Measurements from ENCODE around the gene LRP6. TPM values are rescaled to one million over a fixed set of nuclear protein-coding genes. Genes with fewer than 3 reads are reported as not detected.

The LRP6 gene
- total RNA-seq, 1 experiment from 2014 or later = 28.1 TPM

GRCh38 chr12:12087693-12088034 lies 179.2 kb downstream of the LRP6 start:
- peaks cover 3 to 5% of the 10 kb centered on the region in 2 experiments; a peak in 3 of 4 replicates for H3K4me1 ChIP-seq (ENCODE audit: control insufficient read depth in 1 of 2, insufficient read depth in 2 of 2, low read length in 2 of 2)
- BruUV-seq (replicated peaks) = no TSS peak
- ATAC-seq = no peak
- no peak overlapping the region for H3K27ac ChIP-seq (ENCODE audit: low read depth, low read length)
- intact Hi-C loops (cut with micrococcal nuclease) = no loop called here
- RAD21 ChIA-PET (ENCODE audit: low non-redundant PET in 1 of 2, low total read pairs in 2 of 2, uncharacterized antibody in 2 of 2, unreplicated experiment in 2 of 2) = no interaction called here
- H2AFZ ChIP-seq (ENCODE audit: low read depth, low read length, poor library complexity, severe bottlenecking) = no peak overlapping the region
- H4K20me1 ChIP-seq (ENCODE audit: insufficient read depth) = no peaks in the 10 kb centered on the region
- CTCF ChIA-PET = interaction anchor here (0.9 kb wide), 1 partner anchor 240 kb away, joined by 3 read pairs; no protein-coding TSS in a partner anchor
- H3K79me2 ChIP-seq (ENCODE audit: insufficient read depth, low read length) = no peaks in the 10 kb centered on the region
- no peaks in the 10 kb centered on the region for H3K9me2 ChIP-seq (ENCODE audit: insufficient read depth)
- H3K4me3 ChIP-seq (replicated peaks in 1 of 2; ENCODE audit: low read depth in 1 of 2, low read length in 2 of 2) = no peak overlapping the region
- no peak overlapping the region for H3K9ac ChIP-seq (ENCODE audit: low read length)
- TF ChIP-seq CBX3 (IDR thresholded peaks at IDR 0.05; ENCODE audit: low read depth) = no peak
- no peak for TF ChIP-seq POLR2AphosphoS5 (IDR thresholded peaks at IDR 0.05; ENCODE audit: low read depth, low read length)
- TF ChIP-seq, protein P1, sequence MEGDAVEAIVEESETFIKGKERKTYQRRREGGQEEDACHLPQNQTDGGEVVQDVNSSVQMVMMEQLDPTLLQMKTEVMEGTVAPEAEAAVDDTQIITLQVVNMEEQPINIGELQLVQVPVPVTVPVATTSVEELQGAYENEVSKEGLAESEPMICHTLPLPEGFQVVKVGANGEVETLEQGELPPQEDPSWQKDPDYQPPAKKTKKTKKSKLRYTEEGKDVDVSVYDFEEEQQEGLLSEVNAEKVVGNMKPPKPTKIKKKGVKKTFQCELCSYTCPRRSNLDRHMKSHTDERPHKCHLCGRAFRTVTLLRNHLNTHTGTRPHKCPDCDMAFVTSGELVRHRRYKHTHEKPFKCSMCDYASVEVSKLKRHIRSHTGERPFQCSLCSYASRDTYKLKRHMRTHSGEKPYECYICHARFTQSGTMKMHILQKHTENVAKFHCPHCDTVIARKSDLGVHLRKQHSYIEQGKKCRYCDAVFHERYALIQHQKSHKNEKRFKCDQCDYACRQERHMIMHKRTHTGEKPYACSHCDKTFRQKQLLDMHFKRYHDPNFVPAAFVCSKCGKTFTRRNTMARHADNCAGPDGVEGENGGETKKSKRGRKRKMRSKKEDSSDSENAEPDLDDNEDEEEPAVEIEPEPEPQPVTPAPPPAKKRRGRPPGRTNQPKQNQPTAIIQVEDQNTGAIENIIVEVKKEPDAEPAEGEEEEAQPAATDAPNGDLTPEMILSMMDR (IDR thresholded peaks at IDR 0.05 in 2 of 3, conservative IDR thresholded peaks at IDR 0.05 in 1 of 3; ENCODE audit: borderline replicate concordance in 1 of 3, insufficient read depth in 1 of 3, low read depth in 2 of 3, low read length in 2 of 3) = no peak
- POLR2A ChIA-PET = no interaction called here
- no peak overlapping the region for H3K4me2 ChIP-seq (ENCODE audit: low read length)
- no peaks in the 10 kb centered on the region for H3K36me3 ChIP-seq (ENCODE audit: control insufficient read depth in 1 of 2, insufficient read depth in 2 of 2, low read length in 2 of 2)
- H3K27me3 ChIP-seq (ENCODE audit: insufficient read depth, low read length) = no peaks in the 10 kb centered on the region
- no peaks in the 10 kb centered on the region for H3K9me3 ChIP-seq (ENCODE audit: control insufficient read depth in 1 of 2, insufficient read depth in 1 of 2, low read depth in 1 of 2, low read length in 2 of 2)
- no peak for DNase-seq (ENCODE audit: low read depth, low spot score)

DNA sequence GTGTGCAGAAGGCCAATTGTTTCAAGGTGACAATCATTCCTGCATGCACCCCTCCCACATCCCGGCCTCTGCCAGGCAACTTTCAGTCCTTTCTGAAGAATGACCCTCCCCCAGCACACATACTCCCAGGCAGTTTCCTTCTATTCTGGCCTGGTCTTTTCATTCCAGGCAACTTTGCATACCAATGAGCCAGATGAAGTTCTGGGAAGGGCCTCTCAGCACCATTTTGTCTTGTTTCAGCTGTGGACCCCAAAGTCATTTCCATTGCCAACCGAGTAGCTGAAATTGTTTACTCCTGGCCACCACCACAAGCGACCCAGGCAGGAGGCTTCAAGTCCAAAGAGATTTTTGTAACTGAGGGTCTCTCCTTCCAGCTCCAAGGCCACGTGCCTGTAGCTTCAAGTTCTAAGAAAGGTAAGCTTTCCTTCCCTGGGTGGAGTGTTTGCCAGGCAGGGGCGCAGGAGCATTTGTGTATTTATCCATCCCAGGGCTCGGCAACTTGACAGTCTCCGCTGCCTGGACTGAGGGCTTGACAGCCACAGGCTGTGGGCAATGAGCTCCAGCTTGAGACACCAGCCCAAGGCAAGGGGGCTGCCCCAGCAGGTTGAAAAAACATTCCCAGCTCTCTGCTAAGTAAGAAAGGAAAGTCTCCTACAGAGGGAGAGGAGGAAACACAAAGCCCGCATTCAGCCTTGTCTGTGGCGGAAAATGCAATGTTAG lies 179.7 kb downstream of the LRP6 start:
- H4K20me1 ChIP-seq (ENCODE audit: insufficient read depth) = no peaks in the 10 kb centered on the region
- H3K4me3 ChIP-seq (replicated peaks in 1 of 2; ENCODE audit: low read depth in 1 of 2, low read length in 2 of 2) = no peak overlapping the region
- no peak overlapping the region for H3K9ac ChIP-seq (ENCODE audit: low read length)
- ChIA-PET RAD21 (ENCODE audit: low non-redundant PET in 1 of 2, low total read pairs in 2 of 2, uncharacterized antibody in 2 of 2, unreplicated experiment in 2 of 2) (no interaction called here), POLR2A (no interaction called here), CTCF (interaction anchor here (0.9 kb wide), 1 partner anchor 241 kb away, joined by 3 read pairs; no protein-coding TSS in a partner anchor)
- intact Hi-C loops (cut with micrococcal nuclease) = no loop called here
- H2AFZ ChIP-seq (ENCODE audit: low read depth, low read length, poor library complexity, severe bottlenecking) = no peak overlapping the region
- H3K4me1 ChIP-seq (ENCODE audit: control insufficient read depth in 1 of 2, insufficient read depth in 2 of 2, low read length in 2 of 2) = 0 out of 4 replicates have a peak, but pooled peaks cover 0 to under 1% of the 10 kb centered on the region in 2 experiments
- H3K27me3 ChIP-seq (ENCODE audit: insufficient read depth, low read length) = no peaks in the 10 kb centered on the region
- BruUV-seq (replicated peaks) = no TSS peak
- no peak for ATAC-seq
- DNase-seq (ENCODE audit: low read depth, low spot score) = no peak
- H3K79me2 ChIP-seq (ENCODE audit: insufficient read depth, low read length) = no peaks in the 10 kb centered on the region
- H3K27ac ChIP-seq (ENCODE audit: low read depth, low read length) = no peak overlapping the region
- TF ChIP-seq POLR2AphosphoS5 (IDR thresholded peaks at IDR 0.05; ENCODE audit: low read depth, low read length) = no peak
- TF ChIP-seq, protein P1 (IDR thresholded peaks at IDR 0.05 in 2 of 3, conservative IDR thresholded peaks at IDR 0.05 in 1 of 3; ENCODE audit: borderline replicate concordance in 1 of 3, insufficient read depth in 1 of 3, low read depth in 2 of 3, low read length in 2 of 3) = no peak
- H3K36me3 ChIP-seq (ENCODE audit: control insufficient read depth in 1 of 2, insufficient read depth in 2 of 2, low read length in 2 of 2) = no peaks in the 10 kb centered on the region
- H3K9me2 ChIP-seq (ENCODE audit: insufficient read depth) = no peaks in the 10 kb centered on the region
- H3K4me2 ChIP-seq (ENCODE audit: low read length) = no peak overlapping the region
- no peaks in the 10 kb centered on the region for H3K9me3 ChIP-seq (ENCODE audit: control insufficient read depth in 1 of 2, insufficient read depth in 1 of 2, low read depth in 1 of 2, low read length in 2 of 2)

Data from HCT116 (cell line).